BJ (cell line): ENCODE measurements around the gene TNRC6A. TPM values are rescaled to one million over a fixed set of nuclear protein-coding genes. Genes with fewer than 3 reads are reported as not detected.
"Not testable (repeated sequence)": the region's sequence is repeated elsewhere in the genome, so short reads cannot be mapped to it uniquely, and the experiment has no call there.

ENCODE experiments used
- CTCF ChIA-PET: fragments of 350-600 bp; formaldehyde crosslinking; extraction: SDS; loops from one replicate; lab custom pipeline; 2021; ENCODE audit warnings: antibody characterized with exemption, inconsistent platforms; lab: Yijun Ruan, JAX
- POLR2A ChIA-PET: fragments of 300-600 bp; sonication (Branson Sonifier 250); formaldehyde crosslinking; extraction: SDS; loops from one replicate; lab custom pipeline; 2021; ENCODE audit warnings: antibody characterized with exemption; lab: Charles Lee
- DNase-seq: peaks from one replicate; pipeline ENCODE4 v3.0.0-alpha.2; 2011; ENCODE audit warnings: low read depth
- H3K27me3 ChIP-seq: 2 replicates; pipeline ENCODE4 v1.6.0; 2011; ENCODE audit warnings: low read length; ENCODE audit not compliant: control insufficient read depth, insufficient read depth
- H3K36me3 ChIP-seq: 2 replicates; pipeline ENCODE4 v1.5.1; 2011; ENCODE audit warnings: low read length; ENCODE audit not compliant: control insufficient read depth, insufficient read depth
- H3K4me3 ChIP-seq: 2 replicates; pipeline ENCODE4 v1.5.1; 2011; ENCODE audit warnings: low read depth, mild to moderate bottlenecking, control low read depth, low read length
- polyA plus RNA-seq: library from polyadenylated mRNA; depleted of rRNA; stranded (reverse); fragments of >200 nt; gene quantifications from 2 replicates; pipeline ENCODE4 v1.2.3, GENCODE V29; 2011
- TF ChIP-seq, protein P1 (sequence below): IDR thresholded peaks from 2 replicates; pipeline ENCODE4 v1.5.1; 2011; ENCODE audit warnings: low read depth, mild to moderate bottlenecking, control low read depth, inconsistent platforms, low read length, moderate library complexity; ENCODE audit not compliant: insufficient read depth

TNRC6A gene
- polyA plus RNA-seq, 1 experiment = 44.8 TPM

- POLR2A ChIA-PET = no interaction called here
- CTCF ChIA-PET = interaction anchor here (1.0 kb wide), 2 partner anchors 9 to 14 kb away, joined by 3 read pairs; no protein-coding TSS in a partner anchor
- peaks cover 3% of the 10 kb centered on the region for H3K36me3 ChIP-seq
- no peak for DNase-seq
- no peak overlapping the region for H3K4me3 ChIP-seq
- TF ChIP-seq, protein P1, sequence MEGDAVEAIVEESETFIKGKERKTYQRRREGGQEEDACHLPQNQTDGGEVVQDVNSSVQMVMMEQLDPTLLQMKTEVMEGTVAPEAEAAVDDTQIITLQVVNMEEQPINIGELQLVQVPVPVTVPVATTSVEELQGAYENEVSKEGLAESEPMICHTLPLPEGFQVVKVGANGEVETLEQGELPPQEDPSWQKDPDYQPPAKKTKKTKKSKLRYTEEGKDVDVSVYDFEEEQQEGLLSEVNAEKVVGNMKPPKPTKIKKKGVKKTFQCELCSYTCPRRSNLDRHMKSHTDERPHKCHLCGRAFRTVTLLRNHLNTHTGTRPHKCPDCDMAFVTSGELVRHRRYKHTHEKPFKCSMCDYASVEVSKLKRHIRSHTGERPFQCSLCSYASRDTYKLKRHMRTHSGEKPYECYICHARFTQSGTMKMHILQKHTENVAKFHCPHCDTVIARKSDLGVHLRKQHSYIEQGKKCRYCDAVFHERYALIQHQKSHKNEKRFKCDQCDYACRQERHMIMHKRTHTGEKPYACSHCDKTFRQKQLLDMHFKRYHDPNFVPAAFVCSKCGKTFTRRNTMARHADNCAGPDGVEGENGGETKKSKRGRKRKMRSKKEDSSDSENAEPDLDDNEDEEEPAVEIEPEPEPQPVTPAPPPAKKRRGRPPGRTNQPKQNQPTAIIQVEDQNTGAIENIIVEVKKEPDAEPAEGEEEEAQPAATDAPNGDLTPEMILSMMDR = no peak
- no peaks in the 10 kb centered on the region for H3K27me3 ChIP-seq
Observed at GRCh38 chr16:24736758-24737157, 7.3 kb downstream of the TNRC6A start.

DNA sequence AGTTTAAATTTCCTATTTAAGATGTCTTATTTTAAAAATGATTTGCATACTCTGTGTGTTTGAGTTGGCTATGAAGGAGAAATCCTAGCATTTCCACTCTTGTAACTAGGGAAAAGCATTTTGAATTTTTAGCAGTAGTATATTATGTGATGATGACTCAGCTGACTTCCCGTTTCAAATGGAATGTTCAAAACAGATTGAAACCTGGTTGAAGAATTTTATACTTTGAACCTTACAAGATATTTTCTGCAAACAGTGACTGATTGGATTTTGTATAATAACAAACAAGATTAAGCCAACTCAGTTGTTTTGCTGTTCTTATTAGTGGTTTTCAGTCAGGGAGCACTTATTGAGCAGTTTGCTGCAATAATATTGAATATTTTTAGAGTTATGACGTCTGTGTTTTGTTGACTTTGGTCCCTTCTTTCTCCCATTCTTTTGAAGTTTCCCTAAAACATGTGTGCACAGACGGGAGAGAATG, 8.0 kb downstream of the TNRC6A start:
- Histone ChIP-seq H3K4me3 (no peak overlapping the region), H3K36me3 (peaks cover 3% of the 10 kb centered on the region), H3K27me3 (no peaks in the 10 kb centered on the region)
- DNase-seq = peak; percentile 12
- TF ChIP-seq, protein P1 = no peak
- ChIA-PET CTCF (interaction anchor here (1.0 kb wide), 2 partner anchors 10 to 15 kb away, joined by 3 read pairs; no protein-coding TSS in a partner anchor), POLR2A (no interaction called here)

- TF ChIP-seq, protein P1 = no peak
- no peaks in the 10 kb centered on the region for H3K27me3 ChIP-seq
- H3K36me3 ChIP-seq = no peaks in the 10 kb centered on the region; the same call in none of the 2 replicates
- ChIA-PET CTCF (interaction anchor here (1.0 to 1.4 kb wide), 2 partner anchors 10 to 16 kb away, joined by 3 read pairs; no protein-coding TSS in a partner anchor), POLR2A (no interaction called here)
- no peak overlapping the region for H3K4me3 ChIP-seq
- DNase-seq = no peak
Observed at GRCh38 chr16:24737916-24738594, 8.6 kb downstream of the TNRC6A start.

DNA sequence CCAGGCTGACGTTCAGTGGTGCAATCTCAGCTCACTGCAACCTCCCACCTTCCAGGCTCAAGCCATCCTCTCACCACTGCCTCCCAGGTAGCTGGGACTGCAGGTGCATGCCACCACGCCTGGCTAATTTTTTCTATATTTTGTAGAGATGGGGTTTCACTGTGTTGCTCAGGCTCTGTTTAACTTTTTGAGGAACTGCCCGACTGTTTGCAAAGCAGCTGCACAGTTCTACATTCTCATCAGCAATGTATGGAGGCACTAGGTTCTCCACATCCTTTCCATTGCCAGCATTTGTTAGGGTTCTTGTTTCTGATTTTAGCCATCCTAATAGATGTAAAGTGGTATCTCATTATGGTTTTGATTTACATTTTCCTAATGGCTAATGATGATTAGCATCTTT, 9.4 kb downstream of the TNRC6A start:
- TF ChIP-seq, protein P1 = no peak
- DNase-seq = no peak
- POLR2A ChIA-PET = no interaction called here
- Histone ChIP-seq H3K27me3 (no peaks in the 10 kb centered on the region), H3K36me3 (no peaks in the 10 kb centered on the region; the same call in none of the 2 replicates), H3K4me3 (no peak overlapping the region)
- CTCF ChIA-PET = interaction anchor here (1.4 kb wide), 1 partner anchor 9 kb away, joined by 3 read pairs; no protein-coding TSS in a partner anchor

- TF ChIP-seq, protein P1 = no peak
- H3K36me3 ChIP-seq = no peaks in the 10 kb centered on the region; the same call in 1 of the 2 replicates
- no peak for DNase-seq
- ChIA-PET CTCF (interaction anchor here (0.9 kb wide), 1 partner anchor 8 kb away, joined by 3 read pairs; no protein-coding TSS in a partner anchor), POLR2A (no interaction called here)
- H3K4me3 ChIP-seq = no peak overlapping the region
- no peaks in the 10 kb centered on the region for H3K27me3 ChIP-seq
Observed at GRCh38 chr16:24741862-24742261, 12.4 kb downstream of the TNRC6A start.

- H3K36me3 ChIP-seq, CTCF ChIA-PET, DNase-seq, H3K27me3 ChIP-seq, H3K4me3 ChIP-seq, POLR2A ChIA-PET: not testable (repeated sequence)
Observed at GRCh38 chr16:24742610-24743009, 13.2 kb downstream of the TNRC6A start.
